Measurements from ENCODE around the gene WFDC1.

The WFDC1 gene, protein sequence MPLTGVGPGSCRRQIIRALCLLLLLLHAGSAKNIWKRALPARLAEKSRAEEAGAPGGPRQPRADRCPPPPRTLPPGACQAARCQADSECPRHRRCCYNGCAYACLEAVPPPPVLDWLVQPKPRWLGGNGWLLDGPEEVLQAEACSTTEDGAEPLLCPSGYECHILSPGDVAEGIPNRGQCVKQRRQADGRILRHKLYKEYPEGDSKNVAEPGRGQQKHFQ

DNA sequence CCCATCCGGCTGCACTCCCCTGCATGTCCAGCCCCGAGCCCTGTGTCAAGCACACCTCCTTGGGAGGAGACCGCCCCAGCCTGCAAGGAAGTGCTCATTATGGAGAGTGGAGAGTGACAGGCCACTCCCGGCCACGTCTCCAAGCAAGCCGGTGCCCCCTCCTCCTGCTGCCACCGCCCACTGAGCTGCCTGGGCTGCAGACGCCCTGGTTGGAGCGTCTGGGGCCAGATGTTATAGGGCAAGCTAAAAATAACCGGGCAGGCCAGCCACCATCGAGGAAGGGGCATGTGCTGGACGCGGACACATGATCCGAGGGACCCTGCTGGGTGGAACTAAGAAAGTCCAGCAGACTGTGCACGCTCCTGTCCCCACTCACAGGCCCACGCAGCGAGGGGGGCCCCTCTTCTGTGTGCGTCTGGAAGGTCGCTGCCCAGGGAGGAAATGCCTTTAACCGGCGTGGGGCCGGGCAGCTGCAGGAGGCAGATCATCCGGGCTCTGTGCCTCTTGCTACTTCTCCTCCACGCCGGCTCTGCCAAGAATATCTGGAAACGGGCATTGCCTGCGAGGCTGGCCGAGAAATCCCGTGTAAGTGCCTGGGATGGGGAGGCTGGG is at the start of gene WFDC1:
WFDC1 (plus strand) TSS at position 348 of the 612 bp plus-strand sequence; CDS start at position 442, 94 bp downstream.
- DNase-seq (ENCODE audit: low read depth): no peak

DNA sequence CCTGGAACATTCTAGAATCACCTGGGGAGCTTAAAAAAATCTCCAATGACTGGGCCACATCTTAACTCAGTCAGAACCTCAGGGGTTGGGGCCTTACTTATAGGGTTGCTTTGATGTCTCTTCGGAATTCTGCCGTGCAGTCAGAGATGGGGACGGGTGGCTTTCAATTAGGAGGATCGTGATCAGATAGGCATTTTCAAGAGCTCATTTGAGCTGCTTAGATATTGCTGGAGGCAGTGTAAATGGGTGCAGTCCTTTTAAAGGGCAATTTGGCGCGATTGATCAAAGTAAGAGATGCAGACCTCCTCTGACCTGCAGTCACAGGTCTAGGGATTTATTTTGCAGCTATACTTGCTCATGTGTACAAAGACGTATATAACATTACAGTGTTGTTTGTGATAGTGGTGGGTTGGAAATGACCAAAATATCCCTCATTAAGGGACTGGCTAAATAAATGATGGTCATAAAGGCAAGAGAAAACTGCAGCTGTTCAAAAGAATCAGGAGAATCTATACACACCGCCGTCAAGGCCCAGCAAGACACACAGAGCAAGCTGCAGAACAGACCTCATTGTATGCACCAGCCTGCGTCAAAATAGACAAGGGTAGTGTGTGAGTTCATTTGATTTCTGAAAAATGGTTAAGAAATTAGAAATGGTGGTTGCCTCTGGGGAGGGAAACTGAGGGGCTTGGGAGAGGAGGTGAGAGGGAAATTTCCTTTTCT is 48.6 kb upstream of the WFDC1 start:
- DNase-seq (ENCODE audit: low read depth): no peak

DNA sequence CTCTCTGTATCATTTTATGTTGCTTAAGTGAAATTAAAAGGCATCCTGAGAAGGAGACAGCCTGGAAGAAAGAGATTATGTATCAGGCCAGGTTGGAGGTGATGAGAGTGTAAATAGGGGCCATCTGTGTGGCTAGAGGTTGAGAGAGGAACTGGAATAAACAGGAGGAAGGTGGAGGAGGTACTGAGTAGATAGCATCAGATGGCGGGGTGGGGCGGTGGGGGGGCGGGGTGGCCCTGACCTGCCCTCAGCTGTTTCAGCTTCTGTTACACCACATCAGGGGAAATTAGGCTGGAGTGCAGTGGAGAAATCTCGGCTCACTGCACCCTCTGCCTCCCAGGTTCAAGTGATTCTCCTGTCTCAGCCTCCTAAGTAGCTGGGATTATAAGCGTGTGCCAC is 48.0 kb upstream of the WFDC1 start:
- no peak for DNase-seq (ENCODE audit: low read depth)

DNA sequence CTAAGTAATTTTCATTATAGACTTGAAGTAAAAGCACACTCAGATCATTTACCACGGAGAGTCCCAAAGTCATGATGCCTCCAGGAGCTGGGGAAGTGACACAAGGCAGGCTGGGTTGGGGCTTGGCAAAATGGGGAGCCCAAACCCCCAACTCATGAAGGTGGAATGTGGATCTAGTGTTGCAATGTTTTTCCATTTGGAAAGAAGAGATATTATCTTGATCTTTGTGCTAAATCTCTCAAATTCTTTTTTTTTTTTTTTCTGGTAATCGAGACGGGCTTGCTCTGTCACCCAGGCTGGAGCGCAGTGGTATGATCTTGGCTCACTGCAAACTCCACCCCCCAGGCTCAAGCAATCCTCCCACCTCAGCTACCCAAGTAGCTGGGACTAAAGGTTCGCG is 47.3 kb upstream of the WFDC1 start:
- DNase-seq (ENCODE audit: low read depth): no peak

DNA sequence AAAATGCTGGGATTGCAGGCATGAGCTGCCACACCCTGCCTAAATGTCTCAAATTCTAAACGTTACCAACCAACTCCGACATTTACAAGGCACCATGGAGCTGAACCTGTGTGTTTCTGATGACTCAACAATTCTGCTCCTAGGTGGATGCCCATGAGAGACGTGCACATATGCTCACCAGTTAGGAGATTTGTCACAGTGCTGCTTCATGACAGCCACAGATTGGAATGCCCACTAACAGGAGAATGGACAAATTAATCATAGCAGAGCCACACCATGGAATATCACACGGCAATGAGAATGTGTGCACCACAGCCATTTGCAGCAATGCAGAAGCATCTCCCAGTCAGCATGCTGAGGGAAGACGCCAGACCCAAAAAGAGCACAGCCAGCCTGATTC is 46.8 kb upstream of the WFDC1 start:
- no peak for DNase-seq (ENCODE audit: low read depth)

GRCh38 chr16:84252184-84252583 is 42.5 kb upstream of the WFDC1 start:
- no peak for DNase-seq (ENCODE audit: low read depth)

- DNase-seq (ENCODE audit: low read depth): no peak
These were observed 41.5 kb upstream of the WFDC1 start for GRCh38 chr16:84253173-84253572.

DNA sequence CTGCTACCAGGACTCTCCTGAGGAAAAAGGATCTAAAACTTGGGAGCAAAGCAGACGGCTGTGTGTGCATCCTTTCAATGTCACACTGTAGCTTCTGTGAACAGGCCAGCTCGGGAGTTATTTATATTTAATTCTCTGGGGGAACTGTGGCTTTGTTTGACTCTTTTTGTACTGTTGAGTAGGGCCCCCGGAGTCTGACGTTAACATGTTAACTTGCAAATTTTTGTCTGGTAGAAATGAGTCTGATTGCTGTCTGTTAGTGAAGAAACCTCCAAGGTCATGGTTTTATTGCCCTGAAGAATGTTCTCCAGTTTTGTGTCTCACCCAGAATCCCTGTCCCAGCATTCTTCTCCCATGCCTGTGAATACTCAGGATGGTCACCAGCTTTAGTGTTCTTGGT is 40.6 kb upstream of the WFDC1 start:
- no peak for DNase-seq (ENCODE audit: low read depth)

DNA sequence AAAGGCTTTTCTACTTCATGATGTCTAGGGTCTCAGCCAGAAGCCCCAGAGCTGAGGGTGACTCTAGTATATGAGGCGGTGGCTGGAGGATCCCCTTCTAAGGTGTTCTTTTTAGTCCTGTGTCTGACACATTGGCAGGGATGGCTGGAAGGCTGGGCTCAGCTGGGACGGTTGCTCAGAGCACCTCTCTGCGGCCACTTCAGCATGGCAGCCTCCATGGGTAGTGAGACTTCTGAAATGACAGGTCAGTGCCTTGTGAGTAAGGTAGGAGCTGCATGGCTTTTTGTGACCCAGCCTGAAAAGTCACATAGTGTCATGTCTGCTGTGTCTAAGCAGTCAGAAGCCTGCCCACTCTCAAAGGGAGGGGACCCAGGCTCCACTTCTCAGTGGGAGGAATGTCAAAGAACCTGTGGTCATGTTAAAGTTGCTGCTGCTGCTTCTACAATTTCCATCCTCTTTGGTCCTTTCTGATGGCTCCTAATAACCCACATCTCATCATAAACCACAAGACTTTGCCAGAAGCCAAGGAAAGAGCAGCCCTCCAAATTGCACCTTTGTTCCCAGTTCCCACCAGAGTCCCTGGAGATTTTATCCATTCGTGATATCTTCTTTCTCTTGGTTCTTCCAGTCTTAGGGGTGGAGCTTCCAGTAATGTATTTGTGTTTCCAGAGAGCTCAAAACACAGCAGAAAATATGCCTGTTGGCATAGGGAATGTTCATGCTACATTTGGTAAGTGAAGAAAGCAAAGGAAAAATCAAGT is 39.4 kb upstream of the WFDC1 start:
- no peak for DNase-seq (ENCODE audit: low read depth)

DNA sequence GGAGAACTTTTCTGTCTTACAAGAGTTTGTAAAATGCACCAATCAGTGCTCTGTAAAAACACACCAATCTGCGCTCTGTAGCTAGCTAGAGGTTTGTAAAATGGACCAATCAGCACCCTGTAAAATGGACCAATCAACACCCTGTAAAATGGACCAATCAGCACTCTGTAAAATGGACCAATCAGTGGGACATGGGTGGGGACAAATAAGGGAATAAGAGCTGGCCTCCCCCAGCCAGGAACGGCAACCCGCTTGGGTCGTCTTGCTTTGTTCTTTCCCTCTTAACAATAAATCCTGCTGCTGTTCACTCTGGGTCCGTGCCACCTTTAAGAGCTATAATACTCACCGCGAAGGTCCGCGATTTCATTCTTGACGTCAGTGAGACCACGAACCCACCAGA is 36.4 kb upstream of the WFDC1 start:
- no peak for DNase-seq (ENCODE audit: low read depth)

DNA sequence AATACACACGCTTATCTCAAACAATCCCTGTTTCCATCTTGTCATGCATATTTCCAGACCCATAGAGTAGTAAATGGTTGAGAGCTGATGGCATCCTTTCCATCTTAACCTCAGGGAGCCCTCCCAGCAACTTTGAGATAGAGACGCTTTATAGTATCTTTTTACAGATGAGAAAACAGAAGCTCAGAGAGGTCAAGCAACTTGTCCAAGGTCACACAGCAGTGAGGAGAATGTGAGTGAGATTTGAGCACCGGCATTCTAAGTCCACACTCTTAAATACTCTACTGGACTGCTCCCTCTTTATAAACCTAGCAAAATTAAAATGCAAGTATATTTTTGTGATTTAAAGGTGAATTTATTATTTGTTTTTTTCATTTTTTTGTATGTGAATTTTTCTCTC is 35.0 kb upstream of the WFDC1 start:
- no peak for DNase-seq (ENCODE audit: low read depth)

DNA sequence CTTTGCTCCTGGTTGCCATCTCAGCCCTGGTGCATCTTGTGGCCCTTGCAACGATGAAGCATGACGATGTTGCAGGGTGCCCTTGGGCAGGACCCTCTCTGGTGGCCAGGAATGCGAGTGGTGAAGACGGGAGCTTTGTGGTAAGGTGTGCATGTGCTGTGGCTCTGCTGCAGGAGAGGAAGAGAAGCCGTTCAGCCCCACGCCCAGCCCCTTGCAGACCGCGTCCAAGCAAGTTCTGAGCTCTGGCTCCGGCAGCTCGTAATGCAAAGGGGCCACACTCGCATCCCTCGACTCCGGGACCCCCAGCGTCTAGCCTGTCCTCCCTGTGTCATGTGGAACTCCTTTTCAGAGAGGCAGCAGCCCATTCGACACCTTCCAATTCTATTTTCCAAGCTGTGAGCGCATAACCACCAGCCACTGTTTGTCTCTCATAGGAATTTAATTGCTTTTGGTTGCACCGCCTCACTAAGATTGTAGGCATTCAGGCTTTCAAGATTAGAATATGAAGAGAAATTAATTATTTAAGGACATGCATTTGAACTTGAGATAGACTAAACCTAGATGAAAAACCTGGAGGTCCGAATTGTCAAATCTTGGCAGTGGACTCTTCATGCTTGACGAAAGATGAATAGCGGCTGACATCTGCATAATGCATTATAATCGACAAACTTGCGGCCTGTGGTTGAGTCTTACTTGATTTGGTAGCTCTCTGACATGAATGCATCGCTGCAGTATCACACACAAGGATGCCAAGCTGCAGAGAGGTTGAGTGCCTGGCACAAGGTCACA is 33.7 kb upstream of the WFDC1 start:
- no peak for DNase-seq (ENCODE audit: low read depth)

- no peak for DNase-seq (ENCODE audit: low read depth)
These were observed 32.6 kb upstream of the WFDC1 start for GRCh38 chr16:84262031-84262430.

DNA sequence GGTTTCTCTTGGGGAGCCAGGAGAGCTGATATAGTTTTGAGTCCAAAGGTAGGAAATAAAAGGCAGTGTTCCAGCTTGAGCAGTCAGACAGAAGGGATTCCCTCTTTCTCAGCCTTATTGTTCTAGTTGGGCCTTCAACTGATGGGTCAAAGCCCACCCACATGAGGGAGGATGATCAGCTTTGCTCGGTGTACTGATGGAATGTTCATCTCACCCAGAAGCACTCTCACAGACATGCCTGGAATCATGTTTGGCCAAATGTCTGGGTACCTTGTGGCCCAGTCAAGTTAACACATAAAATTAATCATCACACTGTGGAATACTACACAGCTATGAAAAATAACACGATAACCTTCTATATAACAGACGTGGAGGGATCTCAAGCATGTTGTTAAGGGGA is 31.7 kb upstream of the WFDC1 start:
- DNase-seq (ENCODE audit: low read depth): no peak

DNA sequence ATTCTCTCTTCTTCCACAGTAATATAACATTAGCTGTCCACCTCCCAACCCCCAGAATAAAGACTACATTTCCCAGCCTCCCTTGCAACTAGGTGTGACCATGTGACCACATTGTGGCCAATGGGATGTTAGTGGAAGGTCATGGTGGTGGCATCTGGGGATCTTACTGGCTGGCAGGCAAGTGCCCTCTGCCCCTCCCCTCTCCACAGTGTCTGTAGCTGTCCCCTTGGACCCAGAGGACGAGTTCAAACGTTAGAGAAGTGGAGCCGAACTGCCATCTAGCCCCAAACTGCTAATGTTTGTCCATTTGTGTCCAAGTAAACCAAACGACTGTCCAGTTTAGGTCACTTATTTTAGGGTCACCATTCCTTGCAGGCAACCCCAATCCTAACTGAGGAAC is 28.2 kb upstream of the WFDC1 start:
- no peak for DNase-seq (ENCODE audit: low read depth)

- no peak for DNase-seq (ENCODE audit: low read depth)
These were observed 27.3 kb upstream of the WFDC1 start for GRCh38 chr16:84267380-84267779.

DNA sequence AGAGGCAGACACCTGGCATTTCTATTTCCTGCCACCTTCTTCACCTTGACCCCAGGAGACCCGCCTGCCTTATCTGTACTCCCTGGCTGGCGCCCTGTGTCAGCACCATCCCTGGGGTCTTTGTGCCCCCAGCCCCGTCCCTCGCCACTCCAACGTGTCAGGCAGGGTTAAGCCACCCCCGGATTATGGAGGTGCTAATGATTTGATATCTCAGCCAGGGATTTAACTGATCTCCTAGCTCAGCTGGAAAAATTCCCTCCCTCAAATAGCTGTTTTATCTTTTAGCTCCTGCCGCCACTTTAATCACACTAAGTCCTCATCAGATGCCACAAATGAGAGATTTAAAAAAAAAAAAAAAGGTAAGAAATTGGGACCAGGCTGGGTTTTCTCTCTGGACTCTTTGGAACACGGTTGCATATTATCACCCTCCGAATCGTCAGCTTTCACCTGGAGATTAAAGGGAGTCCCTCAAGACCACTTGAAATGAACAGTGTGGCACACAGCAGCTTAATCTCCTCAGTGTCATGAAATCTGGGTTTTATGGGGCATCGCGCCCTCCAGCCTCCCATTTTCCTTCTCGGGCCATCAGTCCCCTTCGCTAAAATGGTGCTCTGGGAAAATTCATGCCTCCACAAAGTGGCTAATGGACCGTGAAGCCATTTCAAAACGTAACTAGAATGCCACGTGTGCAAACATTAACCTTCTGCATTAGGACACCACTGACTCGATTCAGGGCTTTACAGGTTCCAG is 26.2 kb upstream of the WFDC1 start:
- no peak for DNase-seq (ENCODE audit: low read depth)

GRCh38 chr16:84270071-84270470 is 24.6 kb upstream of the WFDC1 start:
- no peak for DNase-seq (ENCODE audit: low read depth)

GRCh38 chr16:84270531-84270930 is 24.1 kb upstream of the WFDC1 start:
- no peak for DNase-seq (ENCODE audit: low read depth)

- no peak for DNase-seq (ENCODE audit: low read depth)
These were observed 23.6 kb upstream of the WFDC1 start for GRCh38 chr16:84271037-84271436.

- DNase-seq (ENCODE audit: low read depth): no peak
These were observed 22.8 kb upstream of the WFDC1 start for GRCh38 chr16:84271866-84272265.

Data from stimulated activated CD4-positive, alpha-beta T cell treated with anti-CD3 and anti-CD28 coated beads, Interleukin-2, amount 100 ng/mL, for 4 hours (primary cell).